Tibial artery (tissue), 4 donors: ENCODE measurements around the gene ZNF580.

Experiments
- DNase-seq, 2 donors: peaks; one replicate each; pipeline ENCODE4 v3.0.0-alpha.2; 2019
- H3K27ac ChIP-seq, 2 donors: fragments of 200-600 bp; sonication (generic) in 1 of 2; 1 replicate in 1 of 2; 2 replicates in 1 of 2; pipeline ENCODE4 v1.5.1; 2018 to 2019; ENCODE audit warnings: mild to moderate bottlenecking in 1 of 2
- H3K27me3 ChIP-seq, 2 donors: fragments of 200-600 bp; sonication (generic) in 1 of 2; one replicate each; pipeline versions ENCODE4 v1.5.1 to v1.6.0; 2016 to 2019
- H3K36me3 ChIP-seq, 3 donors: fragments of 200-600 bp; sonication (generic) in 2 of 3; one replicate each; pipeline ENCODE4 v1.5.1; 2016 to 2019; ENCODE audit warnings: mild to moderate bottlenecking in 2 of 3
- H3K4me1 ChIP-seq, 4 donors: fragments of 200-600 bp; sonication (generic) in 2 of 4; 1 replicate in 3 of 4; 2 replicates in 1 of 4; pipeline ENCODE4 v1.5.1; 2016 to 2019
- H3K4me3 ChIP-seq, 2 donors: fragments of 200-600 bp; sonication (generic) in 1 of 2; 1 replicate in 1 of 2; 2 replicates in 1 of 2; pipeline ENCODE4 v1.5.1; 2018 to 2019; ENCODE audit warnings: mild to moderate bottlenecking in 2 of 2
- H3K9me3 ChIP-seq, 3 donors: fragments of 200-600 bp; sonication (generic) in 1 of 3; one replicate each; pipeline ENCODE4 v1.5.1; 2016 to 2019
- intact Hi-C: fragments of 100-400 bp; cut with DNase I; formaldehyde crosslinking; loops from one replicate; pipeline ENCODE4 v1.15.0; 2023; ENCODE audit warnings: low total_unique reads
- TF ChIP-seq, protein P1 (sequence below), 2 experiments: fragments of 200-600 bp in 1 of 2; fragments of 450-650 bp in 1 of 2; IDR thresholded peaks; one replicate each; pipeline ENCODE4 v1.5.1; 2017 to 2019; ENCODE audit warnings: antibody characterized with exemption in 2 of 2, mild to moderate bottlenecking in 1 of 2, moderate library complexity in 1 of 2

The ZNF580 gene

DNA sequence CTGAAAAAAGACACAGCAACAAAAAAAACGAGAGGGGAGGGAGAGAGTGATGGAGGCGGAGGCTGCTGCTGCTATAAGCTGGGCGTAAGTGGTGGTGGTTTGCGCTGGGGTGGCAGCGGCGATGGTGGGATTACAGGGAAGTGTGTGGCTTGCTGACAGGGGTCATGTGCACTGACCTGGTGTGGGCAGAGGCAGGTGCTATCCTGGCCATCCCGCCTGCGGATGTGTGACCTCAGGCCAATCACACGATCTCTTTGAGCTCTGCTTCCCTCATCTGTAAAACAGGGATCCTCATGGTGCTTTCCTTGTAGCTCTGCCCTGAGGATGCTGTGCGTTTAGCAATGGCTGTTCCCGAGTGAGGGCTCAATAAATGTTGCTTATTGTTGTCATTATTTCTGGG lies 3.3 kb upstream of the ZNF580 start:
- TF ChIP-seq, protein P1, sequence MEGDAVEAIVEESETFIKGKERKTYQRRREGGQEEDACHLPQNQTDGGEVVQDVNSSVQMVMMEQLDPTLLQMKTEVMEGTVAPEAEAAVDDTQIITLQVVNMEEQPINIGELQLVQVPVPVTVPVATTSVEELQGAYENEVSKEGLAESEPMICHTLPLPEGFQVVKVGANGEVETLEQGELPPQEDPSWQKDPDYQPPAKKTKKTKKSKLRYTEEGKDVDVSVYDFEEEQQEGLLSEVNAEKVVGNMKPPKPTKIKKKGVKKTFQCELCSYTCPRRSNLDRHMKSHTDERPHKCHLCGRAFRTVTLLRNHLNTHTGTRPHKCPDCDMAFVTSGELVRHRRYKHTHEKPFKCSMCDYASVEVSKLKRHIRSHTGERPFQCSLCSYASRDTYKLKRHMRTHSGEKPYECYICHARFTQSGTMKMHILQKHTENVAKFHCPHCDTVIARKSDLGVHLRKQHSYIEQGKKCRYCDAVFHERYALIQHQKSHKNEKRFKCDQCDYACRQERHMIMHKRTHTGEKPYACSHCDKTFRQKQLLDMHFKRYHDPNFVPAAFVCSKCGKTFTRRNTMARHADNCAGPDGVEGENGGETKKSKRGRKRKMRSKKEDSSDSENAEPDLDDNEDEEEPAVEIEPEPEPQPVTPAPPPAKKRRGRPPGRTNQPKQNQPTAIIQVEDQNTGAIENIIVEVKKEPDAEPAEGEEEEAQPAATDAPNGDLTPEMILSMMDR (IDR thresholded peaks at IDR 0.05), result no peak
- no peak overlapping the region for H3K4me3 ChIP-seq
- DNase-seq, result no peak
- peaks cover 0 to 6% (median 0%) of the 10 kb centered on the region in 3 donors for H3K36me3 ChIP-seq
- H3K27ac ChIP-seq, result no peak overlapping the region
- no peaks in the 10 kb centered on the region for H3K9me3 ChIP-seq
- H3K27me3 ChIP-seq, result no peaks in the 10 kb centered on the region
- intact Hi-C loops, result loop anchor here (10.0 kb wide), 1 partner anchor 233 kb away; the partner anchor contains the start of gene UBE2S
- peaks cover 5 to 68% (median 59%) of the 10 kb centered on the region in 4 donors for H3K4me1 ChIP-seq

DNA sequence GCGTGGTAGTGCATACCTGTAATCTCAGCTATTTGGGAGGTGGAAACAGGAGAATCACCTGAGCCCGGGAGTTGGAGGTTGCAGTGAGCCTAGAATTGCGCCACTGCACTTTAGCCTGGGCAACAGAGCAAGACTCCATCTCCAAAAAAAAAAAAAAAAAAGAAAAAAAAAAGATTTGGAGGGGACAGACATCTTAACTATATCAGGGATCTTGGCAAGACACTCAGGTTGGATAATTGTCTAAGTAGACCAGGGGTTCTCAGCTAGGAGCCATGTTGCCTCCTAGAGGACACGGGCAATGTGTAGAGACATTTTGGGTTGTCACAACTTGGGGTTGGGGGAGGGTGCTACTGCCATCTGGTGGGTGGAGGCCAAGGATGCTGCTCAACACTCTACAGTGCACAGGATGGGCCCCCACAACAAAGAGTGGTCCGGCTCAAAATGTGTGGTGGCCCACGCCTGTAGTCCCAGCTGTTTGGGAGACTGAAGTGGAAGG lies 1.9 kb upstream of the ZNF580 start:
- H3K27ac ChIP-seq, result no peak overlapping the region
- intact Hi-C loops, result loop anchor here (10.0 kb wide), 1 partner anchor 234 kb away; the partner anchor contains the start of gene UBE2S
- H3K4me3 ChIP-seq, result no peak overlapping the region
- no peak for DNase-seq
- peaks cover 0 to 6% (median 0%) of the 10 kb centered on the region in 3 donors for H3K36me3 ChIP-seq
- no peaks in the 10 kb centered on the region for H3K9me3 ChIP-seq
- peaks cover 5 to 81% (median 67%) of the 10 kb centered on the region in 4 donors for H3K4me1 ChIP-seq
- H3K27me3 ChIP-seq, result no peaks in the 10 kb centered on the region
- TF ChIP-seq, protein P1 (IDR thresholded peaks at IDR 0.05), result peak in 1 of 2 experiments; percentile 21

DNA sequence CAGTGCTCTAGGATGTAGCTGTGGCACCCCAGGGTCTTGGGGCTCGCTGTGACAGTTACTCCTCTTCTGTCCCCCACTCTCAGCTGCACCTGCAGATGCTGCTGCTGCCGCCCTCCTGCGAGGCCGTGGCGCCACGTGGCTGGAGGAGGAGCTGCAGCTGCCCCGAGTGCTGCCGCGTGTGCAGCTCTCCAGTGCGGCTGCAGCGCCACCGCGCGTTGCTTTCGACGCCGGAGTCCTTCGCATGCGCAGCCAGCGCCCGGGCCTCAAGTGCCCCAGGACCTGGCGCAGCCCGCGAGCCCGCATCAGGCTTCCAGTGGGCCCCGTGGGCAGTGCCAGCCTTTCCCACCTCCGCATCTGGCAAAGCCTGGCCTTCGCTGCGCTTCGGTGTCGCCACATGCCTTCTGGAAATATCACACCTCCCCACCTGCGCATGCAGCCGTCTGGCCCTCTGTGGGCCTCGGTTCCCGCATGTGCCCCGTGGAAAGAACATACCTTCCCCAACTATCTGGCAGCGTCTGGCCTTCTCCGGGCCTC lies 692 bp upstream of the ZNF580 start:
- Histone ChIP-seq H3K27me3 (no peaks in the 10 kb centered on the region), H3K4me1 (peaks cover 5 to 88% (median 68%) of the 10 kb centered on the region in 4 donors), H3K4me3 (peak overlapping the region; percentile 86 to 92), H3K36me3 (peaks cover 0 to 12% (median 6%) of the 10 kb centered on the region in 3 donors), H3K27ac (peak overlapping the region; percentile 92 to 95), H3K9me3 (no peaks in the 10 kb centered on the region)
- peak; percentile 50 to 81 for DNase-seq
- TF ChIP-seq, protein P1 (IDR thresholded peaks at IDR 0.05), result peak; percentile 37 to 38
- intact Hi-C loops, result no loop called here

DNA sequence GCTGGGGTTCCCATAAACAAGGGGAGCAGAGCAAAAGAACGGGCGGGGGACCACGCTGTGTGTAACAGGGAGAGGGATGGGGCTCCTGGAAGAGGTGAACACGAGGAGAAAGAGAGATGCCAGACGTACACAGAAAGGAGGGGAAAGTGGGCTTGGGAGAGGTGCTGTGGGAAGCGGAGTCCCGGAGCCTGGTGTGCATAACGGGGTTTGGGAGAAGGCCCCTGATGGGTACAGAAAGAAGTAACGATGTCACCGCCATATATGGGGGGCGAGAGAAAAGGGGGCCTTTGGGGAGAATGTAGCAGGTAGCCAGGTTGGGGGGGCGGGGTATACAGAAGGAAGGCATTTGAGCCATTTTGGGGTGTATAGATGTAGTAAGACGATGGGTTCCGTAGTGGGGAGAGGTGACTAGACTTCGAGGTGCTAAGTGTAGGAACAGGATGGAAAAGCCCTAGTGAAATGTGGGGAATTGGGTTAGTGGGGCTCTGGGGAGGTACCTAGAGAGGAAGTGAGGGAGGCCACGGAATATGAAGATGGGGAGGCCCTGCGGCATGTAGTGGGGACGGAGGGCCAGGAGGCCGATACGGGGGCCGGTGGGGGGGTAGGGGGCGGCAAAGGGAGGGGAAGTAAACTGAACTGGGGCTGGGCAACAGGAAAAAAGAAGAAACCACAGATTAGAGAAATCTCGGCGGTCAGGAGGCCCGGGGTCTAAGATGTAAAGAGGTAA lies 787 bp downstream of the ZNF580 start:
- intact Hi-C loops, result no loop called here
- peak overlapping the region; percentile 92 to 95 for H3K27ac ChIP-seq
- peak overlapping the region; percentile 86 to 92 for H3K4me3 ChIP-seq
- H3K27me3 ChIP-seq, result no peaks in the 10 kb centered on the region
- peaks cover 0 to 21% (median 10%) of the 10 kb centered on the region in 3 donors for H3K36me3 ChIP-seq
- H3K9me3 ChIP-seq, result no peaks in the 10 kb centered on the region
- DNase-seq, result peak in 1 of 2 donors; percentile 29
- TF ChIP-seq, protein P1 (IDR thresholded peaks at IDR 0.05), result no peak
- H3K4me1 ChIP-seq, result peaks cover 2 to 80% (median 59%) of the 10 kb centered on the region in 4 donors

DNA sequence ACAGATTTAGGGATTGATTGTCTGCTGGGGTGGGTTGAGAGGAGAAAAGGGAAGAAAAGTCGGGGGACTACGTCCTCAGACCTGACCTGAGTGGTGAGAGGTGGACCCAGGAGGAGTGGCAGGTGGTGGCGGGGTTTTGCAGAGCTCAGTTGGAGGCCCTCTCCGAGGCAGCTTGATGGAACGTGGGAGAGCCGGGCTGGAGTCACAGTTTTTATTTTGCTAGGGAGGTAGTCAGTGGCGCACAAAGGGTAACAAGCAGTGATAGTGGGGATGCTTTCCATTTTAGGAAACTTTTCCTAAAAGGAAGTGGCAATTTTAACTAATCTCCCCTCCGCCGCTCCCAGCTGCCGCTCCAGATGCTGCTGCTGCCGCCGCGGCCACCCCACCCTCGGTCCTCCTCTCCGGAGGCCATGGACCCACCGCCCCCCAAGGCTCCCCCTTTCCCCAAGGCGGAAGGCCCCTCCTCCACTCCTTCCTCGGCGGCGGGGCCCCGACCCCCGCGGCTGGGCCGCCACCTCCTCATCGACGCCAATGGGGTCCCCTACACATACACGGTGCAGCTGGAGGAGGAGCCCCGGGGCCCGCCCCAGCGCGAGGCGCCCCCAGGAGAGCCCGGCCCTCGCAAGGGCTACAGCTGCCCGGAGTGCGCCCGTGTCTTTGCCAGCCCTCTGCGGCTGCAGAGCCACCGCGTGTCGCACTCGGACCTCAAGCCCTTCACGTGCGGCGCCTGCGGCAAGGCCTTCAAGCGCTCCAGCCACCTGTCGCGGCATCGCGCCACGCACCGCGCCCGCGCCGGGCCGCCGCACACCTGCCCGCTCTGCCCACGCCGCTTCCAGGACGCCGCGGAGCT lies 1.6 kb downstream of the ZNF580 start:
- DNase-seq, result no peak
- Histone ChIP-seq H3K4me1 (peaks cover 0 to 77% (median 56%) of the 10 kb centered on the region in 4 donors), H3K36me3 (peaks cover 0 to 21% (median 10%) of the 10 kb centered on the region in 3 donors), H3K4me3 (peak overlapping the region; percentile 86 to 92), H3K27me3 (no peaks in the 10 kb centered on the region), H3K27ac (peak overlapping the region; percentile 92 to 95), H3K9me3 (no peaks in the 10 kb centered on the region)
- intact Hi-C loops, result no loop called here
- TF ChIP-seq, protein P1 (IDR thresholded peaks at IDR 0.05), result no peak
